MM.1S (cell line): ENCODE data around the gene ECEL1.

Experiments used
- CTCF ChIP-seq: fragments of 300-600 bp; sonication (generic); IDR thresholded peaks from 2 replicates; pipeline ENCODE4 v1.5.1; 2016; ENCODE audit warnings: antibody characterized with exemption, low read length, mixed read lengths
- EZH2 ChIP-seq: fragments of 300-600 bp; sonication (generic); optimal IDR thresholded peaks from 2 replicates; pipeline ENCODE3; 2017; ENCODE audit warnings: low read depth, mild to moderate bottlenecking, antibody characterized with exemption, low read length, mixed read lengths
- EZH2phosphoT487 ChIP-seq: fragments of 300-600 bp; sonication (generic); IDR thresholded peaks from 2 replicates; pipeline ENCODE4 v1.6.1; 2018; ENCODE audit warnings: antibody characterized with exemption, low read length

- TF ChIP-seq CTCF = 0 out of 2 replicates have a peak, but pooled peaks have one; percentile 3
- TF ChIP-seq EZH2 = no peak
- no peak for TF ChIP-seq EZH2phosphoT487
Measured at GRCh38 chr2:232523682-232524597, 36.3 kb upstream of the ECEL1 start.
